OCI-LY1 (cell line): ENCODE measurements around the gene THAP4.

ENCODE experiments used
- H2AFZ ChIP-seq: fragments of 200-600 bp; sonication (generic), shearing (Covaris generic); 2 replicates; pipeline ENCODE4 v1.6.0; 2014; ENCODE audit warnings: antibody characterized with exemption, mild to moderate bottlenecking, low read length
- H3F3A ChIP-seq: fragments of 200-600 bp; sonication (generic), shearing (Covaris generic); 2 replicates; pipeline ENCODE4 v1.6.0; 2014; ENCODE audit warnings: mild to moderate bottlenecking, antibody characterized with exemption, low read length, moderate library complexity; ENCODE audit not compliant: insufficient read depth
- H3K27ac ChIP-seq: fragments of 200-600 bp; sonication (generic); 2 replicates; pipeline ENCODE4 v1.5.1; 2014; ENCODE audit warnings: low read length, mixed run types, mild to moderate bottlenecking, low read depth; ENCODE audit not compliant: poor library complexity, severe bottlenecking
- H3K27me3 ChIP-seq: fragments of 200-600 bp; sonication (generic); 2 replicates; pipeline ENCODE4 v1.6.0; 2014; ENCODE audit warnings: antibody characterized with exemption, mild to moderate bottlenecking, low read length, moderate library complexity; ENCODE audit not compliant: insufficient read depth
- H3K36me3 ChIP-seq: fragments of 200-600 bp; sonication (generic); 2 replicates; pipeline ENCODE4 v1.6.1; 2014; ENCODE audit warnings: mild to moderate bottlenecking, antibody characterized with exemption, low read length, moderate library complexity, mixed read lengths; ENCODE audit not compliant: insufficient read depth
- H3K4me1 ChIP-seq: fragments of 200-600 bp; sonication (generic); 2 replicates; pipeline ENCODE4 v1.5.1; 2014; ENCODE audit warnings: mild to moderate bottlenecking, low read length, moderate library complexity; ENCODE audit not compliant: insufficient read depth, severe bottlenecking
- H3K4me2 ChIP-seq: fragments of 200-600 bp; sonication (generic), shearing (Covaris generic); 2 replicates; pipeline ENCODE4 v1.6.1; 2014; ENCODE audit warnings: low read length
- H3K4me3 ChIP-seq: fragments of 200-600 bp; sonication (generic); 2 replicates; pipeline ENCODE4 v1.5.1; 2014; ENCODE audit warnings: low read length, low read depth, mild to moderate bottlenecking, mixed read lengths; ENCODE audit not compliant: poor library complexity, severe bottlenecking
- H3K79me2 ChIP-seq: fragments of 200-600 bp; shearing (Covaris generic); 2 replicates; pipeline ENCODE4 v1.6.1; 2016; ENCODE audit warnings: mixed run types, low read length, mixed read lengths; ENCODE audit not compliant: insufficient read depth
- H3K9ac ChIP-seq: fragments of 200-600 bp; sonication (generic), shearing (Covaris generic); 2 replicates; pipeline ENCODE4 v1.6.1; 2014; ENCODE audit warnings: mild to moderate bottlenecking, low read length, mixed read lengths
- H3K9me2 ChIP-seq: fragments of 200-600 bp; sonication (generic), shearing (Covaris generic); 2 replicates; pipeline ENCODE4 v1.6.1; 2014; ENCODE audit warnings: low read depth, mild to moderate bottlenecking, low read length, mixed read lengths
- H3K9me3 ChIP-seq: fragments of 200-600 bp; shearing (Covaris generic); 2 replicates; pipeline ENCODE4 v1.6.1; 2014; ENCODE audit warnings: low read length, mixed read lengths
- H4K20me1 ChIP-seq: fragments of 200-600 bp; sonication (generic), shearing (Covaris generic); 2 replicates; pipeline ENCODE4 v1.6.0; 2016; ENCODE audit warnings: mild to moderate bottlenecking, low read length; ENCODE audit not compliant: insufficient read depth
- CTCF ChIP-seq: fragments of 200-600 bp; sonication (generic), shearing (Covaris generic); IDR thresholded peaks from 2 replicates; pipeline ENCODE4 v1.5.1; 2017; ENCODE audit warnings: mild to moderate bottlenecking, antibody characterized with exemption, low read length, moderate library complexity, mixed read lengths
- EZH2 ChIP-seq: fragments of 200-600 bp; sonication (generic), shearing (Covaris generic); IDR thresholded peaks from 2 replicates; pipeline ENCODE4 v1.8.0; 2017; ENCODE audit warnings: borderline replicate concordance, mixed run types, mild to moderate bottlenecking, antibody characterized with exemption, low read length, moderate library complexity, mixed read lengths

Gene THAP4

DNA sequence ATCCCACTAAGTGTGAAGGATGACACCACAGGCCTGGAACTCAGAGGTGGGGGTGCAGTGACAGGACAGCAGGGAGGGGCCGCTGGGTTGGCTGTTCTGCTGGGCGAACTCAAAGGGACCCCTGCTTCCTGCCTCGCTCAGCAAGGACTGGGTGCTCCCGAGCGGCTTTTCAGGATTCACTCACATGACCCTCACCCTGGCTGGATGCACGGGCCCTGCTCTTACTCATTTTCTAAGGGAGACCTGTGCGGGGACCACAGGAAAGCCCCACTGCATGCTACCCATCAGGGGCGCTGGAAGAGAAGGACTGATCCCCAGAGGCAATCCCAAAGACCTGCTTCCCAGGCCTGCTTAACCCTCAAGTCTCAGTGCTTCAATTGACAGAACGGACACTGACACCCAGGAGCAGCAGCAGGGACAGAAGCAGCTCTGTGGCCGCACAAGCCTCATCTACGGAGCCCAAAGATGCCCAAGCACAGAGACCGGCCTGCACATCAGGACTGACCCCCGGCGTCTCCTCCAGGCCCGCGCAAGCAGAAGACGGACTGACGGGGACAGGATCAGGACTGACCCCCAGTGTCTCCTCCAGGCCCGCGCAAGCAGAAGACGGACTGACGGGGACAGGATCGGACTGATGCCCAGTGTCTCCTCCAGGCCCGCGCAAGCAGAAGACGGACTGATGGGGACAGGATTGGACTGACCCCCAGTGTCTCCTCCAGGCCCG lies 29.6 kb downstream of the THAP4 start:
- H2AFZ ChIP-seq, result no peak overlapping the region
- H3K4me1 ChIP-seq, result peaks cover 14% of the 10 kb centered on the region
- H3F3A ChIP-seq, result no peaks in the 10 kb centered on the region
- H3K9me2 ChIP-seq, result no peaks in the 10 kb centered on the region
- H3K27me3 ChIP-seq, result no peaks in the 10 kb centered on the region
- H3K9ac ChIP-seq, result no peak overlapping the region
- H3K9me3 ChIP-seq, result no peaks in the 10 kb centered on the region
- TF ChIP-seq EZH2, result no peak
- TF ChIP-seq CTCF, result no peak
- H3K79me2 ChIP-seq, result no peaks in the 10 kb centered on the region
- H3K4me2 ChIP-seq, result no peak overlapping the region
- H4K20me1 ChIP-seq, result no peaks in the 10 kb centered on the region
- H3K27ac ChIP-seq, result no peak overlapping the region
- H3K36me3 ChIP-seq, result peaks cover 29% of the 10 kb centered on the region
- H3K4me3 ChIP-seq, result no peak overlapping the region

GRCh38 chr2:241606186-241606585 lies 30.8 kb downstream of the THAP4 start:
- Histone ChIP-seq H3K79me2 (no peaks in the 10 kb centered on the region), H3K36me3 (peaks cover 37% of the 10 kb centered on the region)

GRCh38 chr2:241603686-241604085 lies 33.3 kb downstream of the THAP4 start:
- Histone ChIP-seq H3K27ac (no peak overlapping the region), H3K9me2 (no peaks in the 10 kb centered on the region), H4K20me1 (no peaks in the 10 kb centered on the region), H2AFZ (no peak overlapping the region), H3K4me3 (no peak overlapping the region), H3K9me3 (no peaks in the 10 kb centered on the region), H3K36me3 (peaks cover 52% of the 10 kb centered on the region), H3K4me2 (no peak overlapping the region), H3K27me3 (no peaks in the 10 kb centered on the region), H3K4me1 (no peaks in the 10 kb centered on the region), H3K79me2 (no peaks in the 10 kb centered on the region), H3F3A (no peaks in the 10 kb centered on the region), H3K9ac (no peak overlapping the region)
- no peak for TF ChIP-seq CTCF
- no peak for TF ChIP-seq EZH2

More at GRCh38 chr2:241606186-241606585, 30.8 kb downstream of the THAP4 start:
- no peak overlapping the region for H3K27ac ChIP-seq
- no peak overlapping the region for H3K4me3 ChIP-seq
- no peaks in the 10 kb centered on the region for H3K27me3 ChIP-seq
- no peak overlapping the region for H2AFZ ChIP-seq
- TF ChIP-seq CTCF, result no peak
- TF ChIP-seq EZH2, result no peak
- no peaks in the 10 kb centered on the region for H3K9me3 ChIP-seq
- H3K4me1 ChIP-seq, result peaks cover 14% of the 10 kb centered on the region
- no peaks in the 10 kb centered on the region for H3K9me2 ChIP-seq
- H3F3A ChIP-seq, result no peaks in the 10 kb centered on the region
- H3K9ac ChIP-seq, result no peak overlapping the region
- H4K20me1 ChIP-seq, result no peaks in the 10 kb centered on the region
- H3K4me2 ChIP-seq, result no peak overlapping the region
